Hepatocyte (in vitro differentiated cells): Measurements from ENCODE around the gene SLC26A11. TPM values are rescaled to one million over a fixed set of nuclear protein-coding genes. Genes with fewer than 3 reads are reported as not detected.
"Not testable (repeated sequence)": the region's sequence is repeated elsewhere in the genome, so short reads cannot be mapped to it uniquely, and the experiment has no call there.

ENCODE experiments used
- DNase-seq: peaks from one replicate; pipeline ENCODE4 v3.0.0-alpha.2; 2016; ENCODE audit warnings: low spot score
- H2AFZ ChIP-seq: fragments of 200-600 bp; sonication (generic); 2 replicates; pipeline ENCODE4 v1.6.0; 2016; ENCODE audit warnings: antibody characterized with exemption, mild to moderate bottlenecking
- H3K27ac ChIP-seq: fragments of 200-600 bp; sonication (generic); 2 replicates; pipeline ENCODE4 v1.5.1; 2016; ENCODE audit warnings: mild to moderate bottlenecking
- H3K27me3 ChIP-seq: fragments of 200-600 bp; sonication (generic); 2 replicates; pipeline ENCODE4 v1.6.1; 2016
- H3K36me3 ChIP-seq: fragments of 200-600 bp; sonication (generic); replicated peaks from 2 replicates; pipeline ENCODE4 v1.5.1; 2016; ENCODE audit warnings: low read depth; ENCODE audit not compliant: insufficient read depth
- H3K4me1 ChIP-seq: fragments of 200-600 bp; sonication (generic); 2 replicates; pipeline ENCODE4 v1.5.1; 2016; ENCODE audit warnings: mild to moderate bottlenecking, moderate library complexity; ENCODE audit not compliant: insufficient read depth
- H3K4me2 ChIP-seq: fragments of 200-600 bp; sonication (generic); 2 replicates; pipeline ENCODE4 v1.6.0; 2016
- H3K4me3 ChIP-seq: fragments of 200-600 bp; sonication (generic); 2 replicates; pipeline ENCODE4 v1.5.1; 2016; ENCODE audit warnings: mild to moderate bottlenecking
- H3K79me2 ChIP-seq: fragments of 200-600 bp; sonication (generic); 2 replicates; pipeline ENCODE4 v1.6.0; 2017; ENCODE audit warnings: mild to moderate bottlenecking
- H3K9me2 ChIP-seq: fragments of 200-600 bp; sonication (generic); replicated peaks from 2 replicates; pipeline ENCODE4 v1.6.0; 2017; ENCODE audit warnings: mild to moderate bottlenecking; ENCODE audit not compliant: insufficient read depth
- H3K9me3 ChIP-seq: fragments of 200-600 bp; sonication (generic); 2 replicates; pipeline ENCODE4 v1.5.1; 2016; ENCODE audit warnings: low read depth, mild to moderate bottlenecking
- H4K20me1 ChIP-seq: fragments of 200-600 bp; sonication (generic); 2 replicates; pipeline ENCODE4 v1.6.0; 2016; ENCODE audit warnings: mild to moderate bottlenecking; ENCODE audit not compliant: insufficient read depth, poor library complexity, severe bottlenecking
- WGBS: methylation state at CpG from one replicate; pipeline ENCODE4 v1.1.6; 2016; ENCODE audit warnings: low lambda C conversion rate; ENCODE audit errors: missing lambda C conversion rate; 5-methylcytosine and 5-hydroxymethylcytosine counted together
- polyA plus RNA-seq: library from polyadenylated mRNA; unstranded; fragments of >200 nt; fragmentation: Nextera tagmentation; extraction: Ambion mirVana; gene quantifications from 2 replicates; pipeline ENCODE4 v1.2.1, GENCODE V29; 2016
- total RNA-seq: library from RNA; depleted of rRNA; stranded (reverse); fragments of >200 nt; gene quantifications from 2 replicates; pipeline ENCODE4 v1.2.3, GENCODE V29; 2014

SLC26A11 gene
- total and polyA plus RNA-seq, 2 experiments from 2014 or later, result 17.5 to 24.9 TPM

DNA sequence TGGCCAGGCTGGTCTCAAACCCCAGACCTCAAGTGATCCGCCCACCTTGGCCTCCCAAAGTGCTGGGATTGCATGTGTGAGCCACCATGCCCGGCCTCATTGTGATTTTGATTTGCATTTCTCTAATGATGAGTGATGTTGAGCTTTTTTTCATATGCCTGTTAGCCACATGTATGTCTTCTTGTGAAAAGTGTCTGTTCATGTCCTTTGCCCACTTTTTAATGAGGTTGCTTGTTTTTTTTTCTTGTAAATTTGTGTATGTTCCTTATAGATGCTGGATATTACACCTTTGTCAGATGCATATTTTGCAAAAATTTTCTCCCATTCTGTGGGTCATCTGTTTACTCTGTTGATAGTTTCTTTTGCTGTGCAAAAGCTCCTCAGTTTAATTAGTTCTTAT lies 80.5 kb downstream of the SLC26A11 start:
- not testable (repeated sequence) for H3K27me3 ChIP-seq, H3K27ac ChIP-seq, H2AFZ ChIP-seq, DNase-seq, H3K79me2 ChIP-seq, H3K4me3 ChIP-seq, H3K9me2 ChIP-seq, H3K36me3 ChIP-seq, H3K9me3 ChIP-seq, H3K4me2 ChIP-seq, H4K20me1 ChIP-seq, H3K4me1 ChIP-seq
- WGBS, result 98% methylated on average over 2 of the region's 2 CpGs

Other genes starting within 250 kb of the SLC26A11 start
- 28.8 and 38.1 TPM in 2 replicates for gene TBC1D16, start 184.6 kb upstream of the SLC26A11 start, total RNA-seq
- 19.5 and 24.5 TPM in 2 replicates for gene TBC1D16, start 184.6 kb upstream of the SLC26A11 start, polyA plus RNA-seq
- gene CCDC40, start 183.8 kb upstream of the SLC26A11 start, total RNA-seq, result 2.2 and 3.0 TPM in 2 replicates
- 4.7 and 7.6 TPM in 2 replicates for gene CCDC40, start 183.8 kb upstream of the SLC26A11 start, polyA plus RNA-seq
- 35.2 and 37.1 TPM in 2 replicates for gene GAA, start 118.8 kb upstream of the SLC26A11 start, total RNA-seq
- gene GAA, start 118.8 kb upstream of the SLC26A11 start, polyA plus RNA-seq, result 43.1 and 55.8 TPM in 2 replicates
- 59.3 and 81.7 TPM in 2 replicates for gene EIF4A3, start 73.3 kb upstream of the SLC26A11 start, total RNA-seq
- 106 and 107 TPM in 2 replicates for gene EIF4A3, start 73.3 kb upstream of the SLC26A11 start, polyA plus RNA-seq
- gene CARD14, start 50.4 kb upstream of the SLC26A11 start, total RNA-seq, result 0.16 and 0.17 TPM in 2 replicates
- gene CARD14, start 50.4 kb upstream of the SLC26A11 start, polyA plus RNA-seq, result 0.17 and 0.61 TPM in 2 replicates
- 16.0 and 23.7 TPM in 2 replicates for gene SGSH, start 94 bp upstream of the SLC26A11 start, total RNA-seq
- gene SGSH, start 94 bp upstream of the SLC26A11 start, polyA plus RNA-seq, result 59.6 and 71.5 TPM in 2 replicates
- gene RNF213, start 40.4 kb downstream of the SLC26A11 start, total RNA-seq, result 53.1 and 57.4 TPM in 2 replicates
- 21.1 and 32.6 TPM in 2 replicates for gene RNF213, start 40.4 kb downstream of the SLC26A11 start, polyA plus RNA-seq
- 14.0 and 21.2 TPM in 2 replicates for gene ENDOV, start 194.7 kb downstream of the SLC26A11 start, total RNA-seq
- 33.8 and 43.6 TPM in 2 replicates for gene ENDOV, start 194.7 kb downstream of the SLC26A11 start, polyA plus RNA-seq